Central memory CD8-positive, alpha-beta T cell (primary cell): ENCODE measurements around the gene NT5C1A.

ENCODE experiments used
- ATAC-seq: fragments of 150-1000 bp; cut with Tn5 transposase; replicated peaks from 2 replicates; pipeline ENCODE4 v1.10.0; 2022; ENCODE audit warnings: mild to moderate bottlenecking, moderate FRiP score, moderate number of reproducible peaks; ENCODE audit not compliant: poor library complexity, severe bottlenecking; ENCODE audit errors: extremely low read depth
- DNase-seq, 2 donors: peaks; one replicate each; pipeline ENCODE4 v3.0.0; 2021; ENCODE audit warnings: low spot score in 2 of 2
- H3K27ac Mint-ChIP-seq: one replicate; pipeline ENCODE4 v1.8.0; 2022; ENCODE audit warnings: low read depth, mild to moderate bottlenecking, moderate library complexity, mixed read lengths
- H3K27me3 Mint-ChIP-seq: one replicate; pipeline ENCODE4 v1.8.0; 2022; ENCODE audit warnings: mixed read lengths
- H3K36me3 Mint-ChIP-seq: one replicate; pipeline ENCODE4 v1.8.0; 2022; ENCODE audit warnings: mild to moderate bottlenecking, moderate library complexity, mixed read lengths; ENCODE audit not compliant: insufficient read depth
- H3K4me1 Mint-ChIP-seq: one replicate; pipeline ENCODE4 v1.8.0; 2022; ENCODE audit warnings: mixed read lengths
- H3K4me3 Mint-ChIP-seq: one replicate; pipeline ENCODE4 v1.8.0; 2022; ENCODE audit warnings: mild to moderate bottlenecking, moderate library complexity, mixed read lengths
- H3K9me3 Mint-ChIP-seq: one replicate; pipeline ENCODE4 v1.8.0; 2022; ENCODE audit warnings: mixed read lengths

The NT5C1A gene

GRCh38 chr1:39698568-39698967 lies 26.7 kb upstream of the NT5C1A start:
- H3K9me3 Mint-ChIP-seq = no peaks in the 10 kb centered on the region
- ATAC-seq = no peak

GRCh38 chr1:39696448-39696847 lies 24.5 kb upstream of the NT5C1A start:
- Mint-ChIP-seq H3K9me3 (no peaks in the 10 kb centered on the region), H3K27me3 (peaks cover 21% of the 10 kb centered on the region), H3K27ac (no peak overlapping the region), H3K4me1 (no peaks in the 10 kb centered on the region), H3K4me3 (no peak overlapping the region), H3K36me3 (peaks cover 7% of the 10 kb centered on the region)
- ATAC-seq = no peak
- DNase-seq = no peak

More at GRCh38 chr1:39698568-39698967, 26.7 kb upstream of the NT5C1A start:
- peaks cover 7% of the 10 kb centered on the region for H3K36me3 Mint-ChIP-seq
- peaks cover 21% of the 10 kb centered on the region for H3K27me3 Mint-ChIP-seq
- H3K27ac Mint-ChIP-seq = no peak overlapping the region
- no peaks in the 10 kb centered on the region for H3K4me1 Mint-ChIP-seq
- H3K4me3 Mint-ChIP-seq = no peak overlapping the region
- no peak for DNase-seq

- H3K4me3 Mint-ChIP-seq = no peak overlapping the region
- DNase-seq (no peak), ATAC-seq (no peak)
- H3K9me3 Mint-ChIP-seq = no peaks in the 10 kb centered on the region
- H3K27me3 Mint-ChIP-seq = peaks cover 31% of the 10 kb centered on the region
- H3K36me3 Mint-ChIP-seq = peaks cover 7% of the 10 kb centered on the region
- H3K4me1 Mint-ChIP-seq = peaks cover 12% of the 10 kb centered on the region
- no peak overlapping the region for H3K27ac Mint-ChIP-seq
Measured at GRCh38 chr1:39695016-39695415, 23.1 kb upstream of the NT5C1A start.

GRCh38 chr1:39694026-39694425 lies 22.1 kb upstream of the NT5C1A start:
- Mint-ChIP-seq H3K27me3 (peaks cover 37% of the 10 kb centered on the region), H3K27ac (no peak overlapping the region), H3K9me3 (no peaks in the 10 kb centered on the region), H3K4me3 (no peak overlapping the region), H3K4me1 (peaks cover 13% of the 10 kb centered on the region), H3K36me3 (peaks cover 7% of the 10 kb centered on the region)
- ATAC-seq (no peak), DNase-seq (no peak)

GRCh38 chr1:39692152-39693074 lies 20.5 kb upstream of the NT5C1A start:
- Mint-ChIP-seq H3K27ac (no peak overlapping the region), H3K27me3 (peaks cover 46% of the 10 kb centered on the region), H3K4me1 (peaks cover 13% of the 10 kb centered on the region), H3K9me3 (no peaks in the 10 kb centered on the region), H3K36me3 (peaks cover 7% of the 10 kb centered on the region), H3K4me3 (peak overlapping the region; percentile 74)
- DNase-seq (no peak), ATAC-seq (no peak)

- Mint-ChIP-seq H3K27me3 (peaks cover 55% of the 10 kb centered on the region), H3K4me1 (peaks cover 13% of the 10 kb centered on the region), H3K4me3 (peak within 1 kb of the TSS; percentile 74), H3K27ac (peak within 1 kb of the TSS; percentile 81), H3K9me3 (no peaks in the 10 kb centered on the region), H3K36me3 (peaks cover 6% of the 10 kb centered on the region)
- peak; percentile 69 to 77 for DNase-seq
- peak; percentile 92 for ATAC-seq
Measured at GRCh38 chr1:39691383-39692151, 19.7 kb upstream of the NT5C1A start, which contains the start of gene HPCAL4. Gene HPCAL4, minus strand, starts transcription at chr1:39691433. Its CDS starts 6,830 bp downstream, at chr1:39684603.

- ATAC-seq = no peak
- H3K4me1 Mint-ChIP-seq = peaks cover 13% of the 10 kb centered on the region
- H3K4me3 Mint-ChIP-seq = peak overlapping the region; percentile 74
- H3K36me3 Mint-ChIP-seq = peaks cover 5% of the 10 kb centered on the region
- no peaks in the 10 kb centered on the region for H3K9me3 Mint-ChIP-seq
- H3K27me3 Mint-ChIP-seq = peaks cover 62% of the 10 kb centered on the region
- H3K27ac Mint-ChIP-seq = peak overlapping the region; percentile 81
- DNase-seq = no peak
Measured at GRCh38 chr1:39690794-39691382, 19.0 kb upstream of the NT5C1A start.

- ATAC-seq (no peak), DNase-seq (no peak)
- peaks cover 60% of the 10 kb centered on the region for H3K27me3 Mint-ChIP-seq
- peaks cover 3% of the 10 kb centered on the region for H3K36me3 Mint-ChIP-seq
- peaks cover 13% of the 10 kb centered on the region for H3K4me1 Mint-ChIP-seq
- no peaks in the 10 kb centered on the region for H3K9me3 Mint-ChIP-seq
- H3K4me3 Mint-ChIP-seq = peak overlapping the region; percentile 74
- peak overlapping the region; percentile 81 for H3K27ac Mint-ChIP-seq
Measured at GRCh38 chr1:39690225-39690624, 18.3 kb upstream of the NT5C1A start.

GRCh38 chr1:39689635-39690034 lies 17.7 kb upstream of the NT5C1A start:
- H3K4me3 Mint-ChIP-seq = no peak overlapping the region
- H3K9me3 Mint-ChIP-seq = no peaks in the 10 kb centered on the region
- ATAC-seq = no peak
- no peak for DNase-seq
- H3K36me3 Mint-ChIP-seq = peaks cover 4% of the 10 kb centered on the region
- no peak overlapping the region for H3K27ac Mint-ChIP-seq
- H3K4me1 Mint-ChIP-seq = peaks cover 17% of the 10 kb centered on the region
- peaks cover 61% of the 10 kb centered on the region for H3K27me3 Mint-ChIP-seq

GRCh38 chr1:39689214-39689613 lies 17.3 kb upstream of the NT5C1A start:
- DNase-seq (no peak), ATAC-seq (no peak)
- peaks cover 4% of the 10 kb centered on the region for H3K36me3 Mint-ChIP-seq
- H3K9me3 Mint-ChIP-seq = no peaks in the 10 kb centered on the region
- H3K27me3 Mint-ChIP-seq = peaks cover 65% of the 10 kb centered on the region
- no peak overlapping the region for H3K4me3 Mint-ChIP-seq
- H3K4me1 Mint-ChIP-seq = peaks cover 19% of the 10 kb centered on the region
- no peak overlapping the region for H3K27ac Mint-ChIP-seq

- Mint-ChIP-seq H3K27me3 (peaks cover 65% of the 10 kb centered on the region), H3K4me1 (peaks cover 19% of the 10 kb centered on the region), H3K9me3 (no peaks in the 10 kb centered on the region), H3K27ac (no peak overlapping the region), H3K36me3 (peaks cover 4% of the 10 kb centered on the region), H3K4me3 (no peak overlapping the region)
- ATAC-seq (no peak), DNase-seq (no peak)
Measured at GRCh38 chr1:39688706-39689105, 16.8 kb upstream of the NT5C1A start.

- Mint-ChIP-seq H3K4me1 (peaks cover 19% of the 10 kb centered on the region), H3K4me3 (no peak overlapping the region), H3K36me3 (peaks cover 7% of the 10 kb centered on the region), H3K27ac (no peak overlapping the region), H3K9me3 (no peaks in the 10 kb centered on the region), H3K27me3 (peaks cover 65% of the 10 kb centered on the region)
- ATAC-seq (no peak), DNase-seq (no peak)
Measured at GRCh38 chr1:39687243-39687642, 15.3 kb upstream of the NT5C1A start.
